ENCODE results near the gene KCNK3.

KCNK3 gene

DNA sequence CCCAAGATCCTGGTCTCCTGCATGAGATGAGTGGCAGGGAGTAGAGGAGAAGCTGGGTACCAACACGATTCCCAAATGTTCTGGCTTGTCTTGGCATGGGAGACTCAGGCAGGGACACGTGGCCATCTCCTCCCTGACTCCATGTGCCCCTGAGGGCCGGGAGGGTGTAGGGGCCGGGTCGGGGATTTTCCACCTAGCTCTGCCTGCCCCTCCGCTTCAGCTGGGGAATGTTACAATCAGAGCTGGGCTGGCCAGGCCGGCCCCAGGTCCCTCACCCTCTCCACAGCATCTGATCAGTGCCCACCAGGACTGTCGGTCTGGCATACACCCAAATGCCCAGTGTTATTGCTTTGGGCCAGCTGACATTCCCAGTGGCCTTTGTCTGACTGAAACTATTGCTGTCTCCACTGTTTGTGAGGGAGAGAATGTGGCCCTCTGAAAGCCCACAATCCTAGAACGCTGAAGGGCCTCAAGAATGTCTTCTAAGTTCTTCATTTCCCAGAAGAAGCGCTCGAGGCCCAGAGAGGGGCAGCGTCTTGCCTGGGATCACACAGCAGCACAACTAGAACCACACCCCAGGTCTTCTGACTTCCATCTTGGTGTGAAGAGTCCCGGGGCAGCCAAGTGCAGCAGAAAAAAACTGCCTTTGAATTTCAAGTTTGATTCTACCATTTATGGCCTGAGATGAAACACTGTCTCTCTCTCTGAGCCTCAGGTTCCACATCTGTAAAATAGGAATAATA, 23.2 kb downstream of the KCNK3 start:
- no peak for DNase-seq

DNA sequence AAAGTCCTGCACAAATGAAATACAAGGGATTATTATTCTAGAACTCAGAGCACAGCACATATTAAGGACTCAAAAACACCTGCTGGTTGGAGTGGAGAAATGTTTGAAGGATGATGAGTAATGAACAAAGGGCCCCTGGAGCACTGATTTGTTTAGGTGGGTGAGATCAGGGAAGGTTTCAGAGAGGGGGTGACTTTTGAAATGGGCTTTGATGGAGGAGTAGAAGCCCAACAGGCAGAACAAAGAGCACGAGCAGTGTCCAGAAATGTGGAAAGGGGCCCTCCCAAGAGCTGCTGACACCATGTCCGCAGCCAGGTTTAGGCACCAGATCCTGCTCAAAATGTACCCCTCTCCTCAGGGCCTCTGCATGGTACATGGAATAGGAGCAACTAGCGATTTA, 23.8 kb downstream of the KCNK3 start:
- DNase-seq, result no peak

DNA sequence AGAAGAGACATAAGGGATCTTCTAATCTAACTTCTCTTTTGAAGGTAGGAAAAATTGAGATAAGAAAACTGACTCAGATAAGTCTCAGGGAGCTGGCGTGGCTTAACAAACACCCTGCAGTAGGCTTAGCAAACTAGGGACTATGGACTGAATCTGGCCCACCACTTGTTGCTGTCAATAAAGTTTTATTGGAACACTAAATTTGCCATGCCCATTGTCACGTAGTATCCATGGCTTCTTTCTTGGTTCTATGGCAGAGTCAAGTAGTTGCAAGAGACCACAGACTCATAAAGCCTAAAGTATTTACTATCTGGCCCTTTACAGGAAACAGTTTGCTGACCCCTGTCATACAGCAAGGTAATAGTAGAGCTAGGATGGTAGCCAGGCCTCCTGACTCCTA, 24.2 kb downstream of the KCNK3 start:
- no peak for DNase-seq

DNA sequence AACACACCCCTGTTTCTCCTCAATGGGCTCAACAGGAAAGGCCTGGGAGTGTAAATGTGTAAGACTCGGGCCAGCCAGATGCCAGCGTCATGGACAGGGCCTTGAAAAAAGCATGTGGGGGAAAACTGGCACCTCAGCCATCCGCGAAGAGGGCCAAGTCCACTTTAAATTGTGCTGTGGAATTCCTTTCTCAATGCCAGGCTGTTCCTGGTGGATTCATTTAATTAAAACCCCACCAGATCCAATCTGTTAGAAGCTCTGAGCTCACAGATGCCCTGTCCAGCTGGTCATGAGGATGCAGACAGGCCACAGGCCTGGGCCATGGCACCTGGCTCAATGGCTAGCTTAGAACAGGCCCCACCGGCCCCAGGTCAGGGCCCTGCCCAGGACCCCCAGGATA, 24.8 kb downstream of the KCNK3 start:
- DNase-seq, result no peak

DNA sequence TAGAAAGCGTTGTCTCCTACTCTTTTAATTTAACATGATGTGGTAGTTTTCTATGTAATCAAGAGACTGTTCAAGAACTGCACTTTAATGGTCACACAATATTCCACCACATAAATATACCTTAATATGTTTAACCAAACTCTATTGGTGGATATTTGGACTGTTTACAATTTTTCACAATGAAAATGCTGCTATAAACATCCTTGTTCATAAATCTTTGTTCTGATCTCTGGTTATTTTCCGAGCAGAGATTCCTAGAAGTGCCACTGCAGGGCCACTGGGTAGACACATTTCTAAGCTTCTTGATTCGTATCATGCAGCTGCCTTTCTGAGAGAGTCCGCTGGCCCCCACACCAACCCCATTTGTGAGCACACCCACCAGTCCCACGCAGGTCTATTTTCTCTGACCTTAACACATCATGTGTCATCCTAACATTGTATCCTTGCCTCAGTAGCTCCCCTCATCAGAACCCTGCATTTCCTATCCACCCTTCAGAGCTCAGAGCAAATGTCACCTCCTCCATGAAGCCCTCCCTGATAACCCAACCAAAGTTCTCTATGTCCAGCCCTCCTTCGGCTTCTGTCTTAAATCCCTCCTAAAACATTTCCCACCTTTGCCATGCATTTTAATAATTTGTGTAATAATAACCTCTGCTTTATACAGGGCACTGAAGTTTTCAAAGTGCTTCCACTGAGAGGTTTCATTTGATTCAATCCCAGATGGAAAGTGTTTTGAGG, 26.6 kb downstream of the KCNK3 start:
- DNase-seq, result no peak

DNA sequence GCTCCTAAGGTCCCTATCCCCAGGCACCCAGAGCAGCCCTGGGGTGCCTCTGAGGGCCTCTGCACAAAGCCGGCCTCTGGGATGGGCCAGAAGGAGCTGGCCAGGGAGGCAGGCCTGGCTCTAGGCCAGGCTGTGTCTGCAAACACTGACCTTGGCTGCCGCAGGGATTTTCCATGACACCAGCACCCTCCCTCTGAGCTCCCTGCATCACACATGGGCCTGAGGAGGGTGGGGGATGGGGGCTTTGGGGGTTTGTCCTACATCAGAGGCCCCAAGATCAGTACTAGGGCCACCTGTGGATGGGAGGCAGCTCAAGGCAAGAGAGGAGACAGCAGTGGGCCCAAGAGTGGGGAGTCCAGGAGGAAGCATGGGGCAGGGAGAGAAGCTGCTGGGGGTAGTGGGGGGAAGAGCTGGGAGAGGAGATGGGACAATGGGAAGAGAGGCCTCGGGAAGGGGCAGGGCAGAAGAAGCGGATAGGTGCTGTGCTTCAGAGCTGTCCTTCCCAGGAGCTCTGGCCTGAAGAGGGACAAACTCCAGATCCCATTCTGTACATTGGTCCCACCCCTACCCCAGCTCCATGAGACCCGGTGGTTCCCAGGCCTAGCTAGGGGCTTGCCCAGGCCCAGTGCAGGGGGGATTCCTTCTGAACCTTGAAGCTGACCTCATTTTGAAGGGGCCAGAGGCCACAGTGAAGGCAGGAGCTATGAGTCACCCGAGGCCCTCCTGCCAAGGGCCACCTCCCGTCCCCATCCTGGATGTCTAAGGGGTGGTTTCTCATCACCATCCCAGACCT, 28.0 kb downstream of the KCNK3 start:
- DNase-seq, result no peak

DNA sequence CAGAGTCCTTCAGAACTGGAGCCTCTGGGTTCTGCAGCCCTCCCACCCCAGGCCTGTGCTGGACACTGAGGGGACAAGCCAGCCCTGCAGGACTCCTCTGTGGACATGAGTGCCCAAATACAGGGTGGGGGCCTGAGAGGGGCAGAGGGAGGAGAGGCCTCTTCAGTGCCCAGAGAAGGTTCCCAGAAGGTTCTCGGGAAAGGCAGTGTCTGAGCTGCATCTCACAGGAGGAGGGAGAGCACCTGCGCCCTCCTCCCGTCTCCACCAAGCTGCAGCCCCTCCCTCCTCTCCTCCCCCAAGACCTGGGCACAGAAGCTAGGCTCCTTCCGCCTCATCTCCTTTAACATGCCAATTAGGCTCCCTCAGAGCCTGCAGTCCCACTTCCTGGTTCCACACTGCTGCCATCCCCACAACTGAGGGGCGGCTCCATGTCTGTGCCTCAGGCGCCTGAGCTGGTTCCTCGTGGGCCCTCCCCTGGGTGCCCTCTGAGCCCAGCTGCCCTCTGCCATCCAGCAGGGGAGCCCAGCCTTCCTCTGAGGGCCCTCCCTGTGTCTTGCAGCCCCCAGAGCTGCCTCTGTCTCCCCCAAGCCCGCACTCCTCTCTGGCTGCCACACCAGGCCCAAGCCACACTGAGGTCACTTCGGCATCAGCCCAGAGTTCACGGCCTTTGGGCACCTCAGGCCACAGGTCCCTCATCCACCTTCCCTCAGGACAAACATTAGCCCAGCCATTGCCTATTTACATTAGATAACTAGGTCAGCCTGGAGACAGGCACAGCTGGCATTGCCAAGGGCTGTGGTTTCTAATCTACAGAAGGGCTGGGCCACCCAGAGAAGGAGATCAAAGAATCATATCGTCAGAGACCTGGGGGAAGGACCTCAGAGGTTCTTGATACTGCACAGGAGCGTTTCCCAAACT, 28.9 kb downstream of the KCNK3 start:
- no peak for DNase-seq

DNA sequence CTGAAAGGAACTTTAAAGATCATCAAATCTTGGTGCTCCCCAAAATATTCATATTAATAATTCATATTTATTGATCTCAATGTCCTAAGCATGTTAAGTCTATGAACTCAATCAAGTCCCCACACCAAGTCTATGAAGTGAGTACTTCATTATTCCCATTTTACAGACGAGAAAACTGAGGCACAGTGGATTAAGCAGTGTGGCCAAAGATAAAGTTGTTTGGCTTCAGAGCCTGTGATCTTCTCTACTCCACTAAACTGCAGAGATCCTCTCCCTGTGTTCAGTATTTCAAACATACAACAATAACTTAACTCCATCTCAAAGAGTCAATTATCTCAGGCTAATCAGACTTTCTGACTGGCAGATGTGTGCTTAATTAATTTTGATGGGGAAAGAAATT, 29.8 kb downstream of the KCNK3 start:
- no peak for DNase-seq

DNA sequence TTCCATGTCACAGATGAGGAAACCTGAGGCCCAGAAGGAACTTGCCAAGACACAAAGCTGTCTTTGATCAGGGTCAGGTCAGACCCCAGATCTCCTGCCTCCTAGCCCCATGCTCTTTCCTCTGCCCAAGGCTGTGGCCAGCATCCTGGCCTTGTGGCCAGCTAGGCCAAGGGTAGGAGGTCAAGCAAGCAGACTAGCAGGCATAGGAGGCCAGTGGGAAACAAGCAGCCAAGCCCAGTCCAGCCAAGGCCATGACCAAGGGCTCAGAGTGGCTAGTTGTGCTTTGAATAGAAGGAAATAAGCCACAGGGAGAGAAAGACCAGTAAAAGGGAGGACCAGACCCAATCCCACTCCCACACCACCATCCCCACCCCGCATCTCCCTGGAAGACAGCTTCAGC, 30.4 kb downstream of the KCNK3 start:
- no peak for DNase-seq

DNA sequence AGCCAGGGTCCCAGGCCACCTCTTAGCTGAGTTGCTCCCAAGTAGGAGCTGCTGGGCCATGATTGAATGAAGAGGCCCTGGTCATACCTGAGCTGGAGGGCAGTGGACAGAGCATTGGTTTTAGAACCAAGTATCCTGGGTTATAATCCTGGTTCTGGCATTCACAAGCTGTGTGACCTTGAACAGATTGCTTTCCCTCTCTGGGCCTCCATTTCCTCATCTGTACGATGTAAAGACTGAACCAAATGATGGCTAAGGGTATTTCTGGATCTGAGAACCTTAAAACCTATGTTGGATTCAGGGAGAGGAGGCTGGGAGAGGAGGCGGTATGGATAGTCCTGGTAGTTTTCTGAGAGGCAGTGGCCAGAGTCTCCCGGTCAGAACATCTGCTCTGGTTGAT, 31.0 kb downstream of the KCNK3 start:
- no peak for DNase-seq

DNA sequence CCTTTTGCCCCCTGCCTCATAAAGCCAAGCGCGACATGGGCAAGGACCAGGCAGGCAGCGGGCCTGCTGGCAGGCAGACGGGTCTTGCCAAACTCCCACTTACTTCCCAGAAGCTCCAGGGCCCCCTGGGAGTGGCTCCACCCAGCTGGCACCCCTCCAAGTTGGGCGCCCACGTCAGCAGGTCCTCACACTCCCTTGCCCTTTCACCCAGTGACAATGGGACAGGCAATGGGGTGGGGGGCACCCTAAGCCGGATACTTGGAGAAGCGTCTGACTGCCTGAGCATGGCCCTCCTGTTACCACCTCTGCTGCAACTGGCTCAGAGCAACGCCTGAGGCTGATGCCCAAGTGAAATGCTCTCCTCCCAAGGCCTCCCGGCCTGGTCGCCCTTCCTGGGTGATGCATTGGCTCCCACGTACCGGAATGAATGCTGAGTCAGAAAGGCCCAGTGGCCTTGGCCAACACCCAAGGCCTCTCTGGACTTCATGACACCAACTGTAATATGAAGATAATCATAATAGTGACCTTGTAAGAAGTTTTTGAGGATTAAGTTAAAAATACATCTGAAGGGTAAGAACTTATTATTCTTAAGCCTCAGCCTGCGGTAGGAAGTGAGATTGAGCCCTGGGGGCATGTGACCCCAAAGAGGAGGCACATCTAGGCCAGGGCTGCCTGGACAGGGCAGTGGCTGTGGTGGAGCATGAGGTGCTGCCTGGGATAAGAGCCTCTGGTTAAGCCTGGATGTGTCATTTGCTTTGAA, 31.6 kb downstream of the KCNK3 start:
- no peak for DNase-seq

DNA sequence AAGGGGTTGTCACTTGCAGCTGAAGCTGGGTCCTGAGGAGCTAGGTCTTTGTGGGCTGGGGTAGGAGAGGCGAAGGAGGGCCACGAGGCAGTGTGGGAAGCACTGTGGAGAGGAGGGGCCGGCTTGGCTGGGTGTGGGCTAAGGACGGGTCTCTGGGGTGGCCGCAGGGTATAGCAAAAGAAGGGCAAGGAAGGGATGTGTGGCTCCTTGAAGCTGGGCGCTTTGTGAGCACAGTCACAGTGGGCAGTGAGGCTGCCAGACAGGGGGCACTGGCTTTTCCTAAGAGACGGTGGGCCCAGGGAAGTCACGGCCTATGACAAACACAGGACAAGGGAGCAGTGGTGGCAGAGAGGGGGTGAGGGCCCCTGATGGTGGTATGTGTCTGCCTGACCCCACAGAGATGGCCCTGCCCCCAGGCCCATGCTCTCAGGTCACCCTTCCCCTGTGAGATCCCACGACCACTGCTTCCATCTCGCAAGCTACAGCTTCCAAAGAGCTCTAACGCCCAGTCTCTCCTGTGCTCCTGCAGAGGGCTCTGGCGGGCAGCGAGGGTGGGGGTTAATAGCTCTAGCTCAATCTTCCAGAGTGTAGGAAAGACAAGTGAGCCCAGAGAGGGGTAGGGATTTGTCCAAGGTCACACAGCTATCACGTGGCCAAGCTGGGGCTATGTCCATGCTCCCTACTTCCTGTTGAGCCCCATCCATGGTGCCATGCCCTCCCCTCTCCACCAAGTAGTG, 32.4 kb downstream of the KCNK3 start:
- no peak for DNase-seq

DNA sequence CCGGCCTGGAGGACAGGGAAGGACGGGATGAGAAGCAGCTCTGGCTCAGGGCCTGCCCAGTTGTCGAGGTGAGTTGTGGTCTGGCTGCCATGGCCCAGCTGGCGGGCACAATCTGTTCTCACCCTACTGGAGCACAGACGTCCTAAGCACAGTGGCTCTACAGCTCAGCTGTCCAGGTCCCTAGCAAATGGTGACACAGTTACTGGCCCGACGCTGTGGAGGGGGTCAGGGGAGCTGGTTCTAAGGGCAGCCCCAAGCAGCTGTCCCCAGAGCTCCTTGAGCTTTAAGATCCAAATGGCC, 32.9 kb downstream of the KCNK3 start:
- DNase-seq, result no peak

DNA sequence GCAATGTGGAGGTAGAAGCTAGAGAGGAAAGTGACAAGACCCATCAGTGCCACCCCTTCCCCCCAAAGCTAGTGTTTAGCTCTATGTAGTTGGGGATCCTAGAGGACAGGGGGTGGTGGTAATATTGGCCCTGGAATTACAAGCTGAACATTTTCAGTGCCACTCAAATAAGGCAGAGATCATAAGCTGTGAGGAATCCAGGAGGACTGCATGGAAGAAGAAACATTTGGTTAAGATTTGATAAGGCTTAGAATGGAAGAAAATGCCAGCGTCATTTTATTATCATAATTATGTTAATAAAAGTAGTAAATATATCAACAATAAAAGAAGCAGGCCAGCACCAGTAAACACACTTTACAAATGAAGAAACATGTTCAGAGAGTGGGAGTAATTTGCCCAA, 33.7 kb downstream of the KCNK3 start:
- DNase-seq, result no peak

DNA sequence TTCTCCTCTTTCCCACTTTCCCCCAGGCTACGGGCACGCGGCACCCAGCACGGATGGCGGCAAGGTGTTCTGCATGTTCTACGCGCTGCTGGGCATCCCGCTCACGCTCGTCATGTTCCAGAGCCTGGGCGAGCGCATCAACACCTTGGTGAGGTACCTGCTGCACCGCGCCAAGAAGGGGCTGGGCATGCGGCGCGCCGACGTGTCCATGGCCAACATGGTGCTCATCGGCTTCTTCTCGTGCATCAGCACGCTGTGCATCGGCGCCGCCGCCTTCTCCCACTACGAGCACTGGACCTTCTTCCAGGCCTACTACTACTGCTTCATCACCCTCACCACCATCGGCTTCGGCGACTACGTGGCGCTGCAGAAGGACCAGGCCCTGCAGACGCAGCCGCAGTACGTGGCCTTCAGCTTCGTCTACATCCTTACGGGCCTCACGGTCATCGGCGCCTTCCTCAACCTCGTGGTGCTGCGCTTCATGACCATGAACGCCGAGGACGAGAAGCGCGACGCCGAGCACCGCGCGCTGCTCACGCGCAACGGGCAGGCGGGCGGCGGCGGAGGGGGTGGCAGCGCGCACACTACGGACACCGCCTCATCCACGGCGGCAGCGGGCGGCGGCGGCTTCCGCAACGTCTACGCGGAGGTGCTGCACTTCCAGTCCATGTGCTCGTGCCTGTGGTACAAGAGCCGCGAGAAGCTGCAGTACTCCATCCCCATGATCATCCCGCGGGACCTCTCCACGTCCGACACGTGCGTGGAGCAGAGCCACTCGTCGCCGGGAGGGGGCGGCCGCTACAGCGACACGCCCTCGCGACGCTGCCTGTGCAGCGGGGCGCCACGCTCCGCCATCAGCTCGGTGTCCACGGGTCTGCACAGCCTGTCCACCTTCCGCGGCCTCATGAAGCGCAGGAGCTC, 35.4 kb downstream of the KCNK3 start:
- DNase-seq, result peak in 3 of 6 experiments; percentile 3 to 12 (median 4)

DNA sequence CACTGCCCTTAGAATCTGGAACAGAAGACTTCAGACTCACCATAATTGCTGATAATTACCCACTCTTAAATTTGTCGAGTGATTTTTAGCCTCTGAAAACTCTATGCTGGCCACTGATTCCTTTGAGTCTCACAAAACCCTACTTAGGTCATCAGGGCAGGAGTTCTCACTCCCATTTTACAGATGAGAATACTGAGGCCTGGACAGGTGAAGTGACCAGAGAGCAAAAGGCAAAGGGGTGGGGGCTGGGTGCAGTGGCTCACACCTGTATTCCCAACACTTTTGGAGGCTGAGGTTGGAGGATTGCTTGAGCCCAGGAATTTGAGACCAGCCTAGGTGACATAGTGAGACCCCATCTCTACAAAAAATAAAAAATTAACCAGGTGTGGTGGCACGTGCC, 36.8 kb downstream of the KCNK3 start:
- no peak for DNase-seq

DNA sequence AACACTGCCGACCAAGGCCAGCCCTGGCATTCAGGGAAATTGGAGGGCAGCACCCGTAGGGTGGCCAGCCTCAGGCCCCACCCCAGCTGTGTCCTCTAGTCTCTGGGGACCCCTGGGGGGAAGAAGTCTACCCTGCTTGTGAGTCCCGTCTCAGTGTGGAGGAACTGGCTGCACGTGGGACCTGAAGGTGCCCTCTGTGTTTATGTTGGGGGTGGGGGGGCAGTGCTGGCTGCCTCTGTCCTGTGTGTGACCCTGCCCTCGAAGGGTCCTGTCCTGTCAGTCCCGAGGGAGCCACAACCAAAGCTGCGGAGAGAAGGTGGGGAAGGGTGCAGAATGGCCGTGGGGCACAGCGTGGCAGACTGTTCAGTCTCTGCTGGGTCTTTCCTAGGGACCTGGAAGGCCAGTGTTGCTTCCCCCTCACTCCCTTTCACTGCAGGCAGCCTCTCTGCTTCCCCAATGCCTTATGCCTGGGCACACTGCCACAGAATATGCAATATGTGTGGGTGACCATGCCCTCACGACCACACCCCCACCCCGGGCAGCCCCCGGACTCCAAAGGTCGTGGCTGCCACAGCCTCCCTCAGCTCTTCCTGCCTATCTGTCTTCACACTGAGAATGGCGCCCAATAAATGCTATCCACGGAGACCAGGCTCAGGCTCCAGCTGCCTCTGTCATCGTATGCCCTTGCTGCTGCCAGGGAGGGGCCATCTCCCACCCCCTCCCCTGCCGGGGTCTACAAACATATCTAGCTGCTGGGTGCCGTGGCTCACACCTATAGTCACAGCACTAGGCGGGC, 38.2 kb downstream of the KCNK3 start:
- no peak for DNase-seq

DNA sequence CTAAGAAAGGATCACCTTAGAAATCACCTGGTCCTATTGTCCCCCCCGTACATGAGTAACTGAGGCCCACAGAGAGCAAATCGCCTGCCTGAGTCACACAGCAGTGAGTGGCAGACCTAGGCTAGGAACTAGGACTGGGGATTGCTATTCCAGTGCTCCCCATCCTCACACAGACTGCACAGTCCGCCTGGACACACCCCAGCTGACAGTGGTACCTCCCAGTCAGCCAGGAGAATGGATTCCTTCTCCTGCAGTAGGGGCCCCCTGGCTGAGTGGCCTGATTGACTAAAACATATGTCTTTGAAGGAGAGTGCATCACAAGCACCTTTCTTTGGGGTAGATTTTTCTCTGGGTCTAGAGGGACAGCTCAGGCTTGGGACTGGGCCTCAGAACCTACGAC, 39.2 kb downstream of the KCNK3 start:
- no peak for DNase-seq

DNA sequence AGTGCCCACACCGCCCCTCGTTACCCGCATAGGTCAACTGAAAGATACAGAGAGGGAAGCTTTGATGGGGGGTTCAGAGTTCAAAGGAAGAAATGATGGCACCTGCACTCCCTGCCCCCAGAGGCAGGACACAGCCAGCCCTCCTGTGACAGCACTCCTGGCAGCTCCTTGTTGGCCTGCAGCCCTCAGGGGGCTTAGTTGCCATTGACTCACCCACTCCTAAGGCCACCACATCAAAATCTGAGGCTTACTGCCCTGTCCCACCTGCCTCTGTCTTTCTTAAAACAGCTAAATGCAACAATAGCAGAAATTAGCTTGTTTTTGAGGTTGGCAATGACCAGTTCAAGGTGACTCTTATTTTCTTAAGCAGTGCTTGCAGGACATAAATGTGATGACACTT, 39.9 kb downstream of the KCNK3 start:
- DNase-seq, result no peak

DNA sequence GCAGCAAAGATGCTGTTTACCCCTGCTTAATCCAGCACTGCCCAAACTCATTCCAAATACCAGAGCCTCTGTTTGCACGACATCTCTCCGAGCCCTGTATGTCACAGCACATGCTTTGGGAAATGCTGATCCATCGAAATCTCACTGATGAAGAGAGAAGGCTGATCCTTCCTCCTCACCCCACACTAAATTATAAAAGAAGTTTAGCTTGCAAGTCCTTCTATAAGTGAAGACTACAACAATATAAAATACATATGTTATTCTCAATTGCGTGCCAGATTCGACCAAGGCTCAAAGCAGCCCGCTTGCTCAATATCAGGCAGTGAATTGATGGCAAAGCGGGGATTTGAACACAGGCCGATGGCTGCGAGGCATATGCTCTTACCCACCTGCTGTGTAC, 40.9 kb downstream of the KCNK3 start:
- DNase-seq, result no peak
